Lower lobe of right lung (tissue), 2 donors: ENCODE results near the gene EYA4. TPM values are rescaled to one million over a fixed set of nuclear protein-coding genes. Genes with fewer than 3 reads are reported as not detected.

Experiments
- ATAC-seq, 2 donors: fragments of 200-7000 bp; cut with Tn5 transposase; one replicate each; pipeline ENCODE4 v1.9.1; 2020 to 2022; ENCODE audit warnings: mild to moderate bottlenecking in 2 of 2, moderate library complexity in 2 of 2
- DNase-seq: peaks from one replicate; pipeline ENCODE4 v3.0.0-alpha.2; 2020
- H3K27ac ChIP-seq: fragments of 200-600 bp; one replicate; pipeline ENCODE4 v1.8.0; 2022
- H3K27me3 ChIP-seq: fragments of 200-600 bp; one replicate; pipeline ENCODE4 v1.8.0; 2022; ENCODE audit warnings: low read depth
- H3K36me3 ChIP-seq: fragments of 200-600 bp; one replicate; pipeline ENCODE4 v1.8.0; 2022; ENCODE audit warnings: mild to moderate bottlenecking
- H3K4me1 ChIP-seq: fragments of 200-600 bp; one replicate; pipeline ENCODE4 v1.8.0; 2022
- H3K4me3 ChIP-seq: fragments of 200-600 bp; one replicate; pipeline ENCODE4 v1.8.0; 2022; ENCODE audit warnings: mild to moderate bottlenecking
- H3K9me3 ChIP-seq: fragments of 200-600 bp; one replicate; pipeline ENCODE4 v1.8.0; 2022
- intact Hi-C: fragments of 100-400 bp; cut with DNase I; formaldehyde crosslinking; loops from one replicate; pipeline ENCODE4 v1.11.0; 2022
- total RNA-seq: library from RNA; stranded (reverse); fragmentation: NEBNext Ultra II Directional; extraction: Animal tissue kit (Norgen Biotek cat#: 25700); gene quantifications from one replicate; pipeline ENCODE4 v1.2.1, GENCODE V29; 2021
- TF ChIP-seq, protein P1 (sequence below): fragments of 200-600 bp; IDR thresholded peaks from one replicate; pipeline ENCODE4 v1.8.0; 2022; ENCODE audit warnings: antibody characterized with exemption, mild to moderate bottlenecking
- donor health status: DM: no; HTN: yes; CAD: no; lungs with severe emphysema.

The EYA4 gene
- total RNA-seq, 1 donor from 2014 or later: 2.6 TPM

DNA sequence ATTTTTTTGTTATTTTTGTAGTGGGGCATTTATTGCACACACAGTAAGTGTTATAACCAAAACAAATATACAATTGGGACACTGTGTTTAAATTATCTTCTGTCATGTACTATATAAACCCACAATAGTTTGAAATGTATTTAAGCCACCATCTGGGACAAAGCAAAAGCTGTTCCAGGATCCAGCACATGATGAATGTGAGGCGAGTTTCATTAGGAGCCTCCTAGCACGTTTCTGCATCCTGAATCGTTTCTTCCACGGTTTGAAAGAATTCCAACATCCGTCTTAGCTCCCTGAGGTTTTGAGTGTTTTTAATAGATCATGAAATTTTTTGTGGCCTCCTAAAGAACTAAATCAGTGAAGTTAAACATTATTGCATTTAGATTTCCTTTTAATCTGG is 65.8 kb downstream of the EYA4 start:
- ATAC-seq (no peak), DNase-seq (no peak)
- Histone ChIP-seq H3K4me3 (no peak overlapping the region), H3K27me3 (no peaks in the 10 kb centered on the region), H3K9me3 (no peaks in the 10 kb centered on the region), H3K4me1 (no peaks in the 10 kb centered on the region), H3K27ac (no peak overlapping the region), H3K36me3 (no peaks in the 10 kb centered on the region)
- intact Hi-C loops: no loop called here
- TF ChIP-seq, protein P1, sequence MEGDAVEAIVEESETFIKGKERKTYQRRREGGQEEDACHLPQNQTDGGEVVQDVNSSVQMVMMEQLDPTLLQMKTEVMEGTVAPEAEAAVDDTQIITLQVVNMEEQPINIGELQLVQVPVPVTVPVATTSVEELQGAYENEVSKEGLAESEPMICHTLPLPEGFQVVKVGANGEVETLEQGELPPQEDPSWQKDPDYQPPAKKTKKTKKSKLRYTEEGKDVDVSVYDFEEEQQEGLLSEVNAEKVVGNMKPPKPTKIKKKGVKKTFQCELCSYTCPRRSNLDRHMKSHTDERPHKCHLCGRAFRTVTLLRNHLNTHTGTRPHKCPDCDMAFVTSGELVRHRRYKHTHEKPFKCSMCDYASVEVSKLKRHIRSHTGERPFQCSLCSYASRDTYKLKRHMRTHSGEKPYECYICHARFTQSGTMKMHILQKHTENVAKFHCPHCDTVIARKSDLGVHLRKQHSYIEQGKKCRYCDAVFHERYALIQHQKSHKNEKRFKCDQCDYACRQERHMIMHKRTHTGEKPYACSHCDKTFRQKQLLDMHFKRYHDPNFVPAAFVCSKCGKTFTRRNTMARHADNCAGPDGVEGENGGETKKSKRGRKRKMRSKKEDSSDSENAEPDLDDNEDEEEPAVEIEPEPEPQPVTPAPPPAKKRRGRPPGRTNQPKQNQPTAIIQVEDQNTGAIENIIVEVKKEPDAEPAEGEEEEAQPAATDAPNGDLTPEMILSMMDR: no peak

DNA sequence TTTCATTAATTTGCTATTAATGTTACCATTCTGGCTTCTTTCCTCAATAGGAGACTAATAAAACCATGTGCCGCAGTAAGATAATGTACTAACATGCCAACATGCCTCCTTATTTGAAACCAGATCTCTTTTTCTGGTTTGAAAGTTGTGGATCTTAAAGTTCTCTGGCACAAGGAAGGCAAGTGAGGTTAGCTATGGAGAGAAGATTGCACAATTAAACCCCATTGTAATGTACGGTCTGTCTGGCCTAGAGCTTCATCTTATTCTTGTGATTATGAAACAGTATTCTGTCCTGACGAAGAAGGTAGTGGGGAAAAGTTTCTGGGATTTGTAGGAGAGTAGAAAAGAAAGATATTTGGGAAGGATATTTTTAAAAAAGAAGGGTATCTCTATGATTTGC is 68.4 kb downstream of the EYA4 start:
- no peak overlapping the region for H3K27ac ChIP-seq
- intact Hi-C loops: no loop called here
- TF ChIP-seq, protein P1: no peak
- H3K4me1 ChIP-seq: no peaks in the 10 kb centered on the region
- H3K36me3 ChIP-seq: no peaks in the 10 kb centered on the region
- DNase-seq: no peak
- no peak for ATAC-seq
- H3K27me3 ChIP-seq: no peaks in the 10 kb centered on the region
- no peak overlapping the region for H3K4me3 ChIP-seq
- no peaks in the 10 kb centered on the region for H3K9me3 ChIP-seq

DNA sequence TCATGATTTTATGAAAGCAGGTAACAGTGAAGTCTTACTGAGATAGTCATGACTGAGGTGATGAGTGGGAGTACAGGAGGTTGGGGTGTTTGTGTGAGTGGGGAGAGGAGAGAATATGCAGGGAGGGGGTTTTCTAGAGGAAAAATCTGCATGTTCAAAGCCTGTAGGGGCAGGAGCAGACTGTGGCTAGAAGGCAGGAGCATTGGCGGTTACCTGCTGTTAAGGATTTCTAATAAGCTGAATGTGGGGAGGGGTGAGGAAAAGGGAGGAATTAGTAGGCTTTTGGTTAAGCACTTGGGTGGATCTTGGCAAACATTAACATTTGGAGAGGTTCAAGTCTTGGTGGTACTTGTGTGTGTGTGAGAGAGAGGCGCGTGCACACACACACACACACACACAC is 70.8 kb downstream of the EYA4 start:
- Histone ChIP-seq H3K27me3 (no peaks in the 10 kb centered on the region), H3K4me3 (no peak overlapping the region), H3K9me3 (no peaks in the 10 kb centered on the region), H3K36me3 (no peaks in the 10 kb centered on the region), H3K27ac (no peak overlapping the region), H3K4me1 (no peaks in the 10 kb centered on the region)
- ATAC-seq (no peak), DNase-seq (no peak)
- intact Hi-C loops: no loop called here
- TF ChIP-seq, protein P1: no peak

DNA sequence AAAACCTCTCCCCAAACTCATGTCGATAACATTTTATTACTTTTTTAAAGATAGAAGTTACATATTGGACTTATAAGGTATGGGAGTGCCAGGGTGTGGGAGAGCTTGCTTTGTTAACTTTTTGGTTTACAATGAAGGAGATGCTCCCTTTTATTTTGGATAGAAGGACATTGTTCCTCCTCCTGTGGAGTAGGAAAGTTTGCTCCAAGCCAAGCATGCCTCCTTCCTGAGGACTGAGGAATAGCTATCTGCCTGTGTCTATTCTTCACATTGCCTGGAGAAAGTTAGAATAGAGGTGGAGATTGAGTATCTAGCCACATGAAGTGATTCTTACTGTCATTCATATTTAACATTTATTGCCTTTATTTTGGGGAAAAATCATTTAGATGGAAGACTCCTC is 71.9 kb downstream of the EYA4 start:
- intact Hi-C loops: no loop called here
- H3K36me3 ChIP-seq: no peaks in the 10 kb centered on the region
- no peaks in the 10 kb centered on the region for H3K9me3 ChIP-seq
- TF ChIP-seq, protein P1: no peak
- no peak overlapping the region for H3K27ac ChIP-seq
- ATAC-seq (no peak), DNase-seq (no peak)
- no peak overlapping the region for H3K4me3 ChIP-seq
- H3K27me3 ChIP-seq: no peaks in the 10 kb centered on the region
- no peaks in the 10 kb centered on the region for H3K4me1 ChIP-seq

DNA sequence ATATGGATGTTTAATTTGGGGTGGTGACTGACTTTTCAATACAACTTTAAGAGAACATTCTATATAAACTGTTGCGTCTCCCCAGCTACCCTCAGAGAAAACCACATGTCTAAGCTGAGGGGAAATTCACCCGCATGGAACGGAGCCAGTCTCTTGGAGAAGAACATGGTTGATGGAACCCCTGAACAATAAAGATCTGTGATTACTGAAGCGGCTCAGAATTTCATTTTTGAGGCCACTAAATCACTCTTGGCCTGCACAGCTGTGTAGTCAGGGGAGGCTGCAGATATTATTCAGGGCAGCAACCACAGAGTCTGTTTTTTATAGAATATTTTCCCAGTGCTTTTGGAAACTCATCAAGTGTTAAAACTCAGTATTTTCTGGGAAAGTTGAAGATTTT is 73.8 kb downstream of the EYA4 start:
- TF ChIP-seq, protein P1: no peak
- no peaks in the 10 kb centered on the region for H3K9me3 ChIP-seq
- H3K4me1 ChIP-seq: no peaks in the 10 kb centered on the region
- DNase-seq (no peak), ATAC-seq (no peak)
- no peak overlapping the region for H3K27ac ChIP-seq
- intact Hi-C loops: no loop called here
- no peak overlapping the region for H3K4me3 ChIP-seq
- H3K27me3 ChIP-seq: no peaks in the 10 kb centered on the region
- H3K36me3 ChIP-seq: no peaks in the 10 kb centered on the region

DNA sequence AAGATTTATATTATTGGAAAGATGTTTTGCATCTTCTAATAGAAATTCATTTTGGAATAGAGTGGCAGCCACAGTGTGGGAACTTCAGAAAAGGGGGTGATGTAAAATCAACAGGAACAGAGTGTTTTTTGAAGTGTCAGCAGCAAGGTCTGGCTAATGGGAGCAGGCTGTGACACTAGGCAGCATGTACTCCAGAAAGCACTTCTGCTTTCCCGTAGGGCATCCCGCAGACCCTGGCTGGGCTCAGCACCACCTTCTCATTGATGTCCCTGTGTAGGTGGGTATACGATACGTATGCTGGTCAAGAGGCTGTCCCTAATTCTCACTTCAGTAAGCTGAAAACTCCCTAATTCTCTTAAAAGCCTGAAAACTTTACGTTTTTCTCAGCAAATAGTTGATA is 74.7 kb downstream of the EYA4 start:
- TF ChIP-seq, protein P1: no peak
- no peak overlapping the region for H3K4me3 ChIP-seq
- no peak overlapping the region for H3K27ac ChIP-seq
- intact Hi-C loops: no loop called here
- no peaks in the 10 kb centered on the region for H3K9me3 ChIP-seq
- ATAC-seq (no peak), DNase-seq (no peak)
- no peaks in the 10 kb centered on the region for H3K36me3 ChIP-seq
- no peaks in the 10 kb centered on the region for H3K27me3 ChIP-seq
- no peaks in the 10 kb centered on the region for H3K4me1 ChIP-seq
